H9 (cell line): Measurements from ENCODE around the gene TEX26. TPM values are rescaled to one million over a fixed set of nuclear protein-coding genes. Genes with fewer than 3 reads are reported as not detected.

ENCODE experiments used
- DNase-seq: peaks from one replicate; pipeline ENCODE4 v3.0.0-alpha.2; 2017
- H2AFZ ChIP-seq: one replicate; pipeline ENCODE4 v1.6.1; 2013; ENCODE audit warnings: mild to moderate bottlenecking, low read length, control low read depth, moderate library complexity
- H2AK5ac ChIP-seq: 2 replicates; pipeline ENCODE4 v1.6.1; 2013; ENCODE audit warnings: low read length, control low read depth, mixed read lengths; ENCODE audit not compliant: insufficient read length
- H2BK120ac ChIP-seq: one replicate; pipeline ENCODE4 v1.6.1; 2013; ENCODE audit warnings: low read depth, mild to moderate bottlenecking, low read length, control low read depth, inconsistent platforms; ENCODE audit not compliant: poor library complexity, severe bottlenecking
- H2BK12ac ChIP-seq: 2 replicates; pipeline ENCODE4 v1.6.1; 2013; ENCODE audit warnings: low read length, control low read depth, mixed read lengths, low read depth; ENCODE audit not compliant: insufficient read length
- H2BK15ac ChIP-seq: 2 replicates; pipeline ENCODE4 v1.6.1; 2013; ENCODE audit warnings: low read depth, low read length, control low read depth
- H2BK20ac ChIP-seq: one replicate; pipeline ENCODE4 v1.6.1; 2013; ENCODE audit warnings: low read depth, mild to moderate bottlenecking, low read length, control low read depth, inconsistent platforms; ENCODE audit not compliant: poor library complexity, severe bottlenecking
- H2BK5ac ChIP-seq: 2 replicates; pipeline ENCODE4 v1.6.1; 2013; ENCODE audit warnings: low read length, control low read depth, mixed read lengths; ENCODE audit not compliant: insufficient read length
- H3K14ac ChIP-seq: 2 replicates; pipeline ENCODE4 v1.6.1; 2013; ENCODE audit warnings: low read length, control low read depth; ENCODE audit not compliant: insufficient read depth
- H3K18ac ChIP-seq: 2 replicates; pipeline ENCODE4 v1.6.1; 2013; ENCODE audit warnings: low read depth, mild to moderate bottlenecking, mixed read lengths, low read length, control low read depth; ENCODE audit not compliant: insufficient read length
- H3K23ac ChIP-seq: 2 replicates; pipeline ENCODE4 v1.6.1; 2013; ENCODE audit warnings: low read length, control low read depth, mixed read lengths, low read depth; ENCODE audit not compliant: insufficient read length
- H3K23me2 ChIP-seq: 2 replicates; pipeline ENCODE4 v1.6.1; 2013; ENCODE audit warnings: low read depth, mild to moderate bottlenecking, mixed read lengths, low read length, control low read depth; ENCODE audit not compliant: insufficient read length, poor library complexity, severe bottlenecking
- H3K27ac ChIP-seq: 2 replicates; pipeline ENCODE4 v1.5.1; 2013; ENCODE audit warnings: low read length, control low read depth, mixed read lengths, low read depth; ENCODE audit not compliant: insufficient read length
- H3K27me3 ChIP-seq: 2 replicates; pipeline ENCODE4 v1.6.1; 2013; ENCODE audit warnings: low read length, control low read depth, inconsistent platforms; ENCODE audit not compliant: insufficient read depth
- H3K4ac ChIP-seq: 2 replicates; pipeline ENCODE4 v1.6.1; 2013; ENCODE audit warnings: low read depth, mild to moderate bottlenecking, control low read depth, inconsistent platforms, low read length, moderate library complexity
- H3K4me1 ChIP-seq: 2 replicates; pipeline ENCODE4 v1.6.1; 2013; ENCODE audit warnings: low read length, control low read depth, inconsistent platforms; ENCODE audit not compliant: insufficient read depth
- H3K4me2 ChIP-seq: 2 replicates; pipeline ENCODE4 v1.6.1; 2013; ENCODE audit warnings: low read length, control low read depth, mixed read lengths; ENCODE audit not compliant: insufficient read length, insufficient read depth
- H3K56ac ChIP-seq: 2 replicates; pipeline ENCODE4 v1.6.1; 2013; ENCODE audit warnings: low read depth, mild to moderate bottlenecking, mixed read lengths, low read length, control low read depth; ENCODE audit not compliant: insufficient read length
- H3K79me1 ChIP-seq: 2 replicates; pipeline ENCODE4 v1.6.1; 2013; ENCODE audit warnings: low read depth, mild to moderate bottlenecking, moderate library complexity, low read length, control low read depth, inconsistent platforms; ENCODE audit not compliant: insufficient read depth, poor library complexity, severe bottlenecking
- H3K79me2 ChIP-seq: 2 replicates; pipeline ENCODE4 v1.6.1; 2013; ENCODE audit warnings: low read length, control low read depth, inconsistent platforms; ENCODE audit not compliant: insufficient read depth
- H3K9ac ChIP-seq: 2 replicates; pipeline ENCODE4 v1.6.1; 2013; ENCODE audit warnings: low read length, control low read depth, mixed read lengths; ENCODE audit not compliant: insufficient read length; ENCODE audit errors: extremely low read depth
- H3K9me3 ChIP-seq: one replicate; pipeline ENCODE4 v1.6.1; 2013; ENCODE audit warnings: low read depth, low read length, inconsistent platforms; ENCODE audit not compliant: control insufficient read depth
- H3T11ph ChIP-seq: one replicate; pipeline ENCODE4 v1.6.1; 2013; ENCODE audit warnings: mild to moderate bottlenecking, low read length, control low read depth, inconsistent platforms
- H4K20me1 ChIP-seq: one replicate; pipeline ENCODE4 v1.6.1; 2013; ENCODE audit not compliant: control insufficient read depth, insufficient read length, insufficient read depth
- H4K5ac ChIP-seq: 2 replicates; pipeline ENCODE4 v1.6.1; 2013; ENCODE audit warnings: low read depth, mild to moderate bottlenecking, mixed read lengths, low read length, control low read depth; ENCODE audit not compliant: insufficient read length
- H4K8ac ChIP-seq: replicated peaks from 2 replicates; pipeline ENCODE4 v1.6.1; 2013; ENCODE audit warnings: low read length, control low read depth, mixed read lengths, low read depth; ENCODE audit not compliant: insufficient read length
- H4K91ac ChIP-seq: 2 replicates; pipeline ENCODE4 v1.6.1; 2013; ENCODE audit warnings: low read depth, mild to moderate bottlenecking, moderate library complexity, mixed read lengths, low read length, control low read depth; ENCODE audit not compliant: insufficient read length
- H3K27ac Mint-ChIP-seq, 3 experiments: 2 replicates in 2 of 3; 3 replicates in 1 of 3; pipeline ENCODE4 v1.8.0; 2020 to 2021; ENCODE audit warnings: mixed read lengths in 3 of 3, mild to moderate bottlenecking in 1 of 3, moderate library complexity in 1 of 3
- H3K27me3 Mint-ChIP-seq: 2 replicates; pipeline ENCODE4 v1.8.0; 2021; ENCODE audit warnings: low read depth, mild to moderate bottlenecking, moderate library complexity, mixed read lengths
- H3K36me3 Mint-ChIP-seq, 3 experiments: 2 replicates in 2 of 3; 3 replicates in 1 of 3; pipeline ENCODE4 v1.8.0; 2020 to 2021; ENCODE audit warnings: low read depth in 3 of 3, mixed read lengths in 3 of 3; ENCODE audit not compliant: insufficient read depth in 1 of 3
- H3K4me1 Mint-ChIP-seq, 2 experiments: 2 replicates each; pipeline ENCODE4 v1.8.0; 2020; ENCODE audit warnings: mixed read lengths in 2 of 2
- H3K4me3 Mint-ChIP-seq, 2 experiments: 2 replicates in 1 of 2; 3 replicates in 1 of 2; pipeline ENCODE4 v1.8.0; 2020 to 2021; ENCODE audit warnings: mild to moderate bottlenecking in 2 of 2, mixed read lengths in 2 of 2, moderate library complexity in 1 of 2
- H3K9me3 Mint-ChIP-seq, 2 experiments: 2 replicates in 1 of 2; 3 replicates in 1 of 2; pipeline ENCODE4 v1.8.0; 2020; ENCODE audit warnings: mild to moderate bottlenecking in 2 of 2, mixed read lengths in 2 of 2, moderate library complexity in 1 of 2
- WGBS: extraction: QIAGEN DNeasy Blood & Tissue Kit; methylation state at CpG from one replicate; pipeline ENCODE4 v1.1.7; 2013; ENCODE audit warnings: missing lambda C conversion rate, low lambda C conversion rate, mixed read lengths; ENCODE audit not compliant: insufficient read length; ENCODE audit errors: extremely low coverage; 5-methylcytosine and 5-hydroxymethylcytosine counted together
- total RNA-seq: library from RNA; stranded (reverse); gene quantifications from 2 replicates; pipeline ENCODE4 v1.2.1, GENCODE V29; 2021
- TF ChIP-seq, protein P1 (sequence below): fragments of 200-600 bp; sonication (generic); conservative IDR thresholded peaks from 3 replicates; pipeline ENCODE4 v1.8.0; 2021; ENCODE audit warnings: antibody characterized with exemption, mild to moderate bottlenecking

TEX26 gene
- total RNA-seq, 1 experiment from 2014 or later, result not detected

GRCh38 chr13:30920162-30920909 lies 12.1 kb upstream of the TEX26 start:
- Histone ChIP-seq H3K56ac (no peak overlapping the region), H3K9me3 (no peaks in the 10 kb centered on the region), H4K20me1 (no peaks in the 10 kb centered on the region), H4K8ac (no peak overlapping the region), H3T11ph (no peak overlapping the region), H3K27me3 (no peaks in the 10 kb centered on the region), H2AFZ (no peak overlapping the region), H3K23ac (no peak overlapping the region), H2BK15ac (no peak overlapping the region), H2BK120ac (no peak overlapping the region), H3K79me1 (no peaks in the 10 kb centered on the region), H3K14ac (no peak overlapping the region), H2BK12ac (no peak overlapping the region), H3K79me2 (no peaks in the 10 kb centered on the region), H3K4ac (no peak overlapping the region), H3K18ac (no peak overlapping the region), H3K4me2 (no peak overlapping the region), H3K27ac (no peak overlapping the region), H3K23me2 (no peaks in the 10 kb centered on the region), H3K4me1 (no peaks in the 10 kb centered on the region), H2BK20ac (no peak overlapping the region), H2BK5ac (no peak overlapping the region), H4K5ac (no peak overlapping the region), H2AK5ac (no peak overlapping the region), H3K9ac (no peak overlapping the region), H4K91ac (no peak overlapping the region)
- Mint-ChIP-seq H3K36me3 (no peaks in the 10 kb centered on the region), H3K4me1 (peaks cover 3 to 7% of the 10 kb centered on the region in 2 experiments; a peak in 1 of 4 replicates), H3K27ac (peak overlapping the region in 1 of 3 experiments; percentile 45; a peak in 1 of 7 replicates), H3K9me3 (no peaks in the 10 kb centered on the region), H3K27me3 (peaks cover 10% of the 10 kb centered on the region), H3K4me3 (no peak overlapping the region)
- no CpG with 5 or more reads among the region's 5 CpGs for WGBS
- TF ChIP-seq, protein P1, sequence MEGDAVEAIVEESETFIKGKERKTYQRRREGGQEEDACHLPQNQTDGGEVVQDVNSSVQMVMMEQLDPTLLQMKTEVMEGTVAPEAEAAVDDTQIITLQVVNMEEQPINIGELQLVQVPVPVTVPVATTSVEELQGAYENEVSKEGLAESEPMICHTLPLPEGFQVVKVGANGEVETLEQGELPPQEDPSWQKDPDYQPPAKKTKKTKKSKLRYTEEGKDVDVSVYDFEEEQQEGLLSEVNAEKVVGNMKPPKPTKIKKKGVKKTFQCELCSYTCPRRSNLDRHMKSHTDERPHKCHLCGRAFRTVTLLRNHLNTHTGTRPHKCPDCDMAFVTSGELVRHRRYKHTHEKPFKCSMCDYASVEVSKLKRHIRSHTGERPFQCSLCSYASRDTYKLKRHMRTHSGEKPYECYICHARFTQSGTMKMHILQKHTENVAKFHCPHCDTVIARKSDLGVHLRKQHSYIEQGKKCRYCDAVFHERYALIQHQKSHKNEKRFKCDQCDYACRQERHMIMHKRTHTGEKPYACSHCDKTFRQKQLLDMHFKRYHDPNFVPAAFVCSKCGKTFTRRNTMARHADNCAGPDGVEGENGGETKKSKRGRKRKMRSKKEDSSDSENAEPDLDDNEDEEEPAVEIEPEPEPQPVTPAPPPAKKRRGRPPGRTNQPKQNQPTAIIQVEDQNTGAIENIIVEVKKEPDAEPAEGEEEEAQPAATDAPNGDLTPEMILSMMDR, result no peak
- DNase-seq, result no peak
